H1 (cell line): Measurements from ENCODE around the gene PAIP2. TPM values are rescaled to one million over a fixed set of nuclear protein-coding genes. Genes with fewer than 3 reads are reported as not detected.
A peak's percentile ranks its signal among the peaks of the same experiment; 100 is the strongest.

Source experiments
- ASH2L ChIP-seq: fragments of 200-600, 300-600 bp; sonication (generic); IDR thresholded peaks from one replicate; pipeline ENCODE4 v1.7.1; 2017; ENCODE audit warnings: low read length
- BCL11A ChIP-seq, 2 experiments: IDR thresholded peaks; one replicate each; pipeline ENCODE4 v1.6.1; 2011; ENCODE audit warnings: low read depth in 2 of 2, low read length in 2 of 2, mild to moderate bottlenecking in 2 of 2
- BRCA1 ChIP-seq: IDR thresholded peaks from 2 replicates; pipeline ENCODE4 v1.6.1; 2012; ENCODE audit warnings: low read depth, low read length, improper control_type of control experiment
- CBX5 ChIP-seq: fragments of 300-800, 300-1000 bp; sonication (generic); IDR thresholded peaks from 2 replicates; pipeline ENCODE4 v1.7.1; 2016; ENCODE audit warnings: antibody characterized with exemption, low read length, low read depth
- CTCF ChIP-seq, 3 experiments: IDR thresholded peaks; 1 replicate in 2 of 3; 2 replicates in 1 of 3; pipeline versions ENCODE4 v1.5.1 to v1.6.1; 2011; ENCODE audit warnings: low read length in 3 of 3, mild to moderate bottlenecking in 3 of 3, inconsistent platforms in 2 of 3, low read depth in 1 of 3, moderate library complexity in 1 of 3; ENCODE audit not compliant: insufficient read depth in 1 of 3; ENCODE audit errors: control extremely low read depth in 1 of 3
- EP300 ChIP-seq, 2 experiments: IDR thresholded peaks; 1 replicate in 1 of 2; 2 replicates in 1 of 2; pipeline ENCODE4 v1.6.1; 2011 to 2012; ENCODE audit warnings: low read depth in 2 of 2, low read length in 2 of 2, mild to moderate bottlenecking in 2 of 2, borderline replicate concordance in 1 of 2, inconsistent platforms in 1 of 2, moderate library complexity in 1 of 2
- EZH2 ChIP-seq: fragments of 200-600 bp; sonication (generic); IDR thresholded peaks from 2 replicates; pipeline ENCODE4 v1.7.1; 2012; ENCODE audit warnings: low read depth, mild to moderate bottlenecking, moderate library complexity, low read length, inconsistent platforms; ENCODE audit not compliant: severe bottlenecking
- FOSL1 ChIP-seq: IDR thresholded peaks from 2 replicates; pipeline ENCODE4 v1.6.1; 2011; ENCODE audit warnings: mild to moderate bottlenecking, low read depth, low read length, moderate library complexity; ENCODE audit not compliant: insufficient read depth
- GTF2F1 ChIP-seq: IDR thresholded peaks from 2 replicates; pipeline ENCODE4 v1.6.1; 2012; ENCODE audit warnings: low read depth, low read length, improper control_type of control experiment, borderline replicate concordance
- HDAC2 ChIP-seq, 2 experiments: fragments of 300-600 bp in 1 of 2; sonication (generic) in 1 of 2; IDR thresholded peaks; 2 replicates each; pipeline ENCODE4 v1.6.1; 2011 to 2012; ENCODE audit warnings: low read depth in 2 of 2, low read length in 2 of 2, mild to moderate bottlenecking in 2 of 2, moderate library complexity in 2 of 2, borderline replicate concordance in 1 of 2, inconsistent platforms in 1 of 2
- JUN ChIP-seq: IDR thresholded peaks from 2 replicates; pipeline ENCODE4 v1.6.1; 2011; ENCODE audit warnings: low read depth, mild to moderate bottlenecking, improper control_type of control experiment, low read length
- NRF1 ChIP-seq: IDR thresholded peaks from 2 replicates; pipeline ENCODE4 v1.6.1; 2011; ENCODE audit warnings: mild to moderate bottlenecking, low read depth, low read length, improper control_type of control experiment
- PHF8 ChIP-seq: fragments of 200-600 bp; sonication (generic); conservative IDR thresholded peaks from 2 replicates; pipeline ENCODE4 v1.7.1; 2012; ENCODE audit warnings: low read depth, mild to moderate bottlenecking, inconsistent platforms, low read length, moderate library complexity
- POLR2A ChIP-seq, 2 experiments: IDR thresholded peaks; 1 replicate in 1 of 2; 2 replicates in 1 of 2; pipeline ENCODE4 v1.6.1; 2011; ENCODE audit warnings: low read depth in 2 of 2, low read length in 2 of 2, mild to moderate bottlenecking in 2 of 2; ENCODE audit errors: control extremely low read depth in 1 of 2
- POU5F1 ChIP-seq: IDR thresholded peaks from 2 replicates; pipeline ENCODE4 v1.6.1; 2011; ENCODE audit warnings: low read depth, mild to moderate bottlenecking, low read length, moderate library complexity
- SRF ChIP-seq: IDR thresholded peaks from 2 replicates; pipeline ENCODE4 v1.6.1; 2011; ENCODE audit warnings: mild to moderate bottlenecking, low read depth, low read length, moderate library complexity
- SUZ12 ChIP-seq: fragments of 200-600 bp; sonication (generic); IDR thresholded peaks from 2 replicates; pipeline ENCODE4 v1.6.1; 2012; ENCODE audit warnings: mild to moderate bottlenecking, inconsistent platforms, low read length, moderate library complexity, mixed read lengths
- TAF1 ChIP-seq: IDR thresholded peaks from 2 replicates; pipeline ENCODE4 v1.6.1; 2011; ENCODE audit warnings: mild to moderate bottlenecking, low read depth, low read length
- USF2 ChIP-seq: IDR thresholded peaks from 2 replicates; pipeline ENCODE4 v1.6.1; 2011; ENCODE audit warnings: low read length, improper control_type of control experiment
- polyA plus RNA-seq, 7 experiments: library from polyadenylated mRNA; depleted of rRNA in 3 of 7; stranded (reverse) in 5 of 7; unstranded in 2 of 7; fragments of >200 nt in 5 of 7; fragments of 200-250 nt in 2 of 7; gene quantifications; 1 replicate in 5 of 7; 2 replicates in 1 of 7; 4 replicates in 1 of 7; pipeline versions ENCODE4 v1.2.1 to v1.2.3, GENCODE V29; 2011 to 2013; ENCODE audit warnings: missing spikeins in 2 of 7, mixed read lengths in 2 of 7
- total RNA-seq: library from RNA; stranded (reverse); fragmentation: NEBNext Ultra II Directional; extraction: Animal tissue kit (Norgen Biotek cat#: 25700); gene quantifications from 2 replicates; pipeline ENCODE4 v1.2.1, GENCODE V29; 2021

The PAIP2 gene
- total and polyA plus RNA-seq, 2 of the 8 experiments (the other 6 are each of a cell fraction or from before 2014, with no cell fraction given) = 87.6 to 162 TPM

GRCh38 chr5:139293507-139294373 lies 47.9 kb upstream of the PAIP2 start, which contains the start of gene MATR3 (continued):
- TF ChIP-seq POLR2A (IDR thresholded peaks at IDR 0.05; ENCODE audit: control extremely low read depth in 1 of 2, low read depth in 2 of 2, low read length in 2 of 2) = peak; percentile 97 to 99
- peak; percentile 94 for TF ChIP-seq ASH2L
- no peak for TF ChIP-seq POU5F1
- no peak for TF ChIP-seq CTCF (IDR thresholded peaks at IDR 0.05; ENCODE audit: control extremely low read depth in 1 of 3, insufficient read depth in 1 of 3, low read depth in 1 of 3, low read length in 3 of 3)
- TF ChIP-seq USF2 = no peak
- no peak for TF ChIP-seq SUZ12
- TF ChIP-seq TAF1 = peak; percentile 99
- TF ChIP-seq NRF1 = peak; percentile 28
- TF ChIP-seq SRF = 0 out of 2 replicates have a peak, but pooled peaks have one; percentile 5
- no peak for TF ChIP-seq CBX5
- no peak for TF ChIP-seq BCL11A (IDR thresholded peaks at IDR 0.05; ENCODE audit: low read depth in 2 of 2, low read length in 2 of 2)
- no peak for TF ChIP-seq JUN
- TF ChIP-seq GTF2F1 = peak; percentile 95
- no peak for TF ChIP-seq HDAC2 (IDR thresholded peaks at IDR 0.05; ENCODE audit: borderline replicate concordance in 1 of 2, low read depth in 2 of 2, low read length in 2 of 2)
- TF ChIP-seq PHF8 = peak; percentile 98
- TF ChIP-seq BRCA1 = peak; percentile 93
- TF ChIP-seq EP300 (IDR thresholded peaks at IDR 0.05; ENCODE audit: borderline replicate concordance in 1 of 2, low read depth in 2 of 2, low read length in 2 of 2) = no peak
- TF ChIP-seq FOSL1 = peak; percentile 28; the same call in 1 of the 2 replicates
- no peak for TF ChIP-seq EZH2
